SKM-1 treated with dmso at 0.1 percent for 144 hours (cell line): ENCODE results near the gene XPO5.
A peak's percentile ranks its signal among the peaks of the same experiment; 100 is the strongest.

Source experiments
- DNase-seq: peaks from one replicate; lab custom pipeline; 2025; ENCODE audit not compliant: unreplicated experiment; lab: John Stamatoyannopoulos, UW

The XPO5 gene

DNA sequence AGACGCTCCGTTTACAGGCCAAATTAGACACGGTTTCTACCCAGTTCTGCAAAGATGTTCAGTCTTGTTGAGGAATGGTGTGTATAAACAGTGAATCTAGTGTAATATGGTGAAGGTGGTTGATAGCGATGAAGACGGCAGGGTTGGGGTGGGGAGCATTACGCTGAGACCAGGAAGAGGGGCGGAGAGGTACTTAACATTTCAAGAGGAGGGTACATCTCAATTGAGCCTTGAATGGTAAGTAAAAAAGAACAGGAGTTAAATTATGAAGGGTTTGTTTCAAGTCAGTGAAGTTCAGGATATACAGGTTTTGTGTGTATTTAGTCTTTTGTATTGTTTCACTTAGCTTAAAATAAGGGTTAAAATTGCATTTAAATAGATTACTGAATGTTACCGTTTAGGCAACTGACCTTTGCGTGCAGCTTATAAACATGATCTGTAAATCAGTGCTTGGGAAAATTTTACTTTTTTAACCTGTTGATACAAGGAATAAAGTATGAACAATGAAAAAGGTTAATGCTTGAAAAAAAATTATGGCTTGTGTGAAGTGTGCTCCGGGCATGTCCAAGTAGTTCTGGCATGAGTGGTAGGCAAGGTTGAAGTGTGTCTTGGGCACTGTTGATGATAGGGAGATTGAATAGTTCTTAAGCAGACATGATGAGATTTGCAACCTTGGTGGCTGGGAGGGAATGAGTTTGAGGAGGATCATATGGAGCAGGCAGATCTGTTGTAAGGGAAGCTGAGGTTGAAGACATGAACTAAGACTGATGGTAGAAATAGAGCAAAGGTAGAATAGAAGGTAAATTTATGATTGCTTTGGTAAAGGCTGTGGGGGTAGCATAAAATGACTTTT is 58.1 kb downstream of the XPO5 start:
- DNase-seq, result no peak

DNA sequence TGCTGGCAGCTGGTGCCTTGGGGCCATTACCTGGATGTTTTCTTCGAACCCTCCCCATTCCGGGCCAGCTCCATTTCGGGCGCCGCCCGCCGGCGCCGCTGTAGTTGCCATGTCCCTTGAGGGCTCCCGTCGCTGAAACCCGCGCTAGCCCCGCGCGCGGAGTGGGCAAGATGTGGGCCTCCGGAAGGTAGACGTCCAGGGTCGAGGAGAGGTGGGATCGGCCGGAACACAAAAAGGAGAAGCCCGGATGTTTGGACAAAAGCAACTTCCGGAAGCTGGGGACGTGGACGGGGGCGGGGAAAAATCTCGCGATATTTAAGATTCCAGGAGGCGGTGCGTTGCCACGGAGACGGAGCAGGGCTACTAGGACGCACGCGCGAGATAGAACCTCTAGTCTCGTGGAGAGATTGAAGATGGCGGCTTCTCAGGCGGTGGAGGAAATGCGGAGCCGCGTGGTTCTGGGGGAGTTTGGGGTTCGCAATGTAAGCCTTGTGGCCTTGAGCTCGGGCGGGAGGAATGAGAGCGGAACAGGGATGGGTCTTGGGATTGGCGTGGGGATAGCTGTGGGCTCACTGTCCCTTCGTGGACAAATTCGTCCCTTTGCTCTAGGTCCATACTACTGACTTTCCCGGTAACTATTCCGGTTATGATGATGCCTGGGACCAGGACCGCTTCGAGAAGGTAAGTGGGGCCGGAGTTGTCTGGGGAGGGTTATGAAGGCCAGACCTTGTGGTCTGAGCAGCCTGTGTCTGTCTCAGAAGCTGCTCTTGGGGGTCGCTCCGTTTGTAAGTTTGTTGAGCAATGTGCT is 58.9 kb downstream of the XPO5 start, which contains the start of the genes POLR1C and YIPF3:
TSS of gene POLR1C (plus strand) at position 393 of the 808 bp plus-strand sequence. CDS start at position 414, 21 bp downstream.
TSS of gene YIPF3 (minus strand) at position 230 of the 808 bp plus-strand sequence. CDS start at position 111, 119 bp downstream.
- peak; percentile 97 for DNase-seq

DNA sequence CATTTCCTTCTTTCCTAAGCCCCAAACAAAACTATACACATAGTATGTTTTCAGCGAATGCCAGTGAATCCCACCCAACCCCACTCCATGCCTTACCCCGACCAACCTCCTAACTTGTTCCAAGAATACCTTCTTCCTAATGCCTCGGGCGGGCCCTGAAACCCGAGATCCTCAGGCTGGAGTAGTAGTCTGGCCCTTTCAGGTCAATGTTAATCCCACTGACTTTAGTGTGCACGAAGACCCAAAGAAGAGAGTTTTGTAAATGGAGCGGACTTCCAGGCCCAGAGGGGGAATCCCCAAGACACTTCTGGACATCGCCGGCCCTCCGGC is 59.5 kb downstream of the XPO5 start:
- DNase-seq, result no peak

DNA sequence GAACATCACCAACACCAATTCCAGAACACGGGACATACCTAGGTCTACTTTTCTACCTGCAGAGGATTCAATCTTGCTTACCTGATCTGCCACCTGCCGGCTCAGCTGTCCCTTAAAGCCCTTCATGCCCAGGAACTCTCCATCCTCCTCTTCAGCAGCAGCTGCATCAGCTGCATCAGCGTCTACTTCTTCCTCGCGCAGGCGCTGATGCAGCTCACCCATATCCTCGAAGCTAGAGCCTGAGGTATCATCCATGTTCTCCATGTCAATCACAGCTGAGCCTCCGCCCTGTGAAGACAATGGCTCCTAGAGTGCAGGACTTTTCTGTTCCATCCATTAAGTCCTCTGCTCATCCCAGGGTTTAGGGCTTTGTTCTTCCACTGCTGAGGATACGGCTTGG is 60.0 kb downstream of the XPO5 start:
- no peak for DNase-seq

DNA sequence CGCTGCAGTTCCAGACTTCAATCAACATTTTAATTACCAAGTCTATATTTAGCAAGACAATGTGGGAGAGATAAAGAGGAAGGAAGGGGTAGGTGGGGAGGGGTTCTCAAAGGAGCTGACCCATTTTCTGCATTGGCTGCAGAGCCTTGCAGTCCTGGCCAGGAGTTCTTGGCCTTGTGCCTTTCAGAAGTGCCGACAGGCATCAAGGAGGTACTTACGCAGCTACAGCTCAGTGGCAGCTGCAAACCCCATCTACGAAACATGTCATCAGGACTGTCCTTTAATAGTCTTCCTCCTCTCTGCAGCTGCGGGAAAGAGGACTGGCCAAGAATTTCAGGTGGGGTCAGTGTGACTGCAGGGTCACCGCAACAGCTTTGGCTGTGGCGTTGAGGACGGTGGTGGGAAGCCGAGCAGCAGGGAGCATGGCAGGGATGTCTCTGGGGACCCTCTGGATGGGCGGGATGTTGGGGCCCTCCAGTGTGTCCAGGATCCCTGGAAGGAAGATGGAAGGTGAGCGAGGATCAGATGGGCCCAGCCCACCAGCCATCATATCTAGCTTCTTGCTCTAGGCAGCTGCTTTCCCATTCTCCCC is 63.9 kb downstream of the XPO5 start:
- DNase-seq, result no peak

DNA sequence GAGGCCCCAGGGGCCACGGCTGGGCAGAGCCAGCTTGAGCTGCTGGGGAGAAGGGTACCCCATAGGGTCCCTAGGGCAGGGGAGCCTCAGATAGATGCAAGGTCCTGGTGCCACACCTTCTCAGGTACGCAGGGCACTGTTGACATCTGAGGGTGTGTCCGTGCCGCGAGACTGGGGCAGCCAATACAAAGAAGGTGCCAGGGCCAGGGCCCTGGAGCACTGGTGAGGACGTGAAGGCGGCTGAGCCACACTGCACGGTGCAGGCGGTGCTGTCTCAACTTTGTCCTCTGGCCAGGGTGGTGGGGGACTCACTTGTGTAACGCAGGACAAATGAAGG is 65.0 kb downstream of the XPO5 start:
- DNase-seq, result no peak

DNA sequence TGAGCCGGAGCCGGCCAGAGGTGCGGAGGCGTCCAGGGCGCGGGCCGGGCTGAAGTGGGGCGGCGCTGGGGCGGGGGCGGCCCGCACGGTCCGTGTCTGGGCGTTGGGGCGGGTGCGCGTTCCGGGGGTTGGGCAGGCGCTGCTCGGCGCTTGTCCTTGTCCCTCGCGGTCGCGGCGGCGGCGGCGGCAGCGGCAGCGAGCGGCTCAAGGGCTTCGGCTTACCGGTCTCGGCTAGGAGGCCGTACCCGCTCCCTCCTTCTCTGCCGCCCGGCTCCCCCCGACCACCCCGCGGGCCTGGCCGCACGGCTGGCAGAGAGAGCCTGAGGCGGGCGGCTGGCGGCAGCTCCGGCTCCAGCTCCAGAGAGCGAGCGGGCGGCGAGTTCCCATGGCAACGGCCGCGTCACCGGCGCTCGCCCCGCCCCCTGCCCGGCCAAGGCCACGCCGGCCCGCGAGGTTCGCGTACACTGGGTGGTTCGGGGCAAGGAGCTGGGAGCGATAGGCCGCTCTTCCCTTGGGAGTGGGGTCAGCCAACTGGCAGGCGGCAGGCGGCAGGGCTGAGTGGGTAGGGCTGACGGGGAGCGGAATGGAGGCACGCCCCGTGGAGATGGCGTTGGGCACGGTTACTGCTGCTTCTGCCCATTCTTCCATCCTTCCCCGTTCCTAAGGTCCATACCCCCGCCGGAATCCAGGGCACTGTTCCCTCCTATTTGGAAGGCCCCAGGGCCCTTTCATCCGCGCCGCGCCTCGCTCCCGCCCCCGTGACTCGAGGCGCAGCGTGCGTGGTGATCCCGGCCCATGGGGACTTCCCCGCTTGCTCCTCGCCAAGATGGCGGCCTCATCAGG is 65.6 kb downstream of the XPO5 start, which contains the start of gene LRRC73:
TSS of gene LRRC73 (minus strand) at position 363 of the 843 bp plus-strand sequence. CDS start 561 bp downstream, outside the sequence.
- peak; percentile 25 for DNase-seq

DNA sequence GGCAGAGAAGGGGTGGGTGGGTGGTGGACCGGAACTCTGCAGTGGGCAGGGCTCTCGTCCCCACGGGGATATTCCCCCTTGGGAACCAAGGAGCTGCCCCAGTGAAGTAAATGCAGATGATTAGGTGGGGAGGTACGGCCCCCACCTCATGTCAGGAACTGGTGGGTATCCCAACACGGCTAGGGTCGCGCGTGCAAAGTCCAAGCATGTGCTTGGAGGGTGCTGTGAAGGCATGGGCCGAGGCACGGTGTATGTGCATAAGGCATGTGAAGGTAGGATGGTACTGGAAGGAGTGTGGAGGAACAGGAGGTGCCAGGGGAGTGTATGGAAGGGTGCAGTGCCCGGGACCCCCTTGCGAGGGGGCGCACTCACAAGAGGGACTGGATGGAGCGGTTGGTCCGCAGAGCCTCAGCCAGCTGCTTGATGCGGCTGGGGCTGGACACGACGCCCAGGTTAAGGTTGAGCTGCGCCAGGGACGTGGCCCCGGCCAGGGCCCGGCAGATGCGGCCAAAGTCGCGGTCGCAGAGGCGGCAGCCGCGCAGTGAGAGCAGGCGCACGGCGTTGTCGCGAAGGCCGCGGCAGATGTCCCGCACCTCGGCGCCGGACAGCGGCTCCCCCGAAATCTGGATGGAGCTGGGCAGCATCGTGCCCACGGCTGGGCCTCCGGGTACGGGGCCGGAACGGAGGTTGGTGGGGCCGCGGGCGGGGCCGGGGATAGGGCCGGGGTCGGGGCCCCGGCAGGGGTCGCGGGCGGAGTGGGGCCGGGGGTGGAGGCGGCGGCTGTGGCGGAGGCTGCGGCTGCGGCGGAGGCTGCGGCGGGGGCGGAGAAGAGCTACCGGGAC is 66.5 kb downstream of the XPO5 start:
- DNase-seq, result no peak

DNA sequence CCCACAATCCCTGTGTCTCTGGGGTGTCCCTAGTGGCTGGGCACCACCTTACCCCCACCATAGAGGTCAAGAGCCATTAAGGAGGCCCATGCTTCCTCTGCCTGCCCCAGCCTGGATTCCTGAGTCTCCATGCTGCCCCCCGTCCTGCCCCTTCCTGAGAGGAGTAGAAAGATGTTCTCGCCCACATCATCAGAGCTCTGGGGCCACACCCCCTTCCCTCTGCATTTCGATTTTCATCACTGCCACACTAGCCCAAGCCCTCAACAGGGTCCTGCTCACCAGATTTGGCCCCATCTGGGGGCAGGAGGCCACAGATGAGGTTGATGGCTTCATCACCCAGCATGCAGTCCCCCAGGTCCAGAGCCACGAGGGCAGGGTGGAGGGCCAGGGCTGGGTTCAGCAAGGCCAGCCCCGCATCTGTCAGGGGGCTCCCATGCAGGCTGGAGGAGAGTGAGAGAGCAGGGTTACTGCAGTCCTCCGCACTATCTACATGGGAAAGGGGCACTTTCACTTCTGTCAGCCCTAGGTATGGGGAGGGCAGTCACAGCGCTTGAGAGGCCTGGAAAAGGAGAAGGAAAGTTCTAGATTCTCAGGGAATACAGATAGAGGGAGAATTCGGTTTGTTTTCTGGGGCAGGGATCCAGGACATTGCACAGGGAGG is 67.2 kb downstream of the XPO5 start:
- no peak for DNase-seq

DNA sequence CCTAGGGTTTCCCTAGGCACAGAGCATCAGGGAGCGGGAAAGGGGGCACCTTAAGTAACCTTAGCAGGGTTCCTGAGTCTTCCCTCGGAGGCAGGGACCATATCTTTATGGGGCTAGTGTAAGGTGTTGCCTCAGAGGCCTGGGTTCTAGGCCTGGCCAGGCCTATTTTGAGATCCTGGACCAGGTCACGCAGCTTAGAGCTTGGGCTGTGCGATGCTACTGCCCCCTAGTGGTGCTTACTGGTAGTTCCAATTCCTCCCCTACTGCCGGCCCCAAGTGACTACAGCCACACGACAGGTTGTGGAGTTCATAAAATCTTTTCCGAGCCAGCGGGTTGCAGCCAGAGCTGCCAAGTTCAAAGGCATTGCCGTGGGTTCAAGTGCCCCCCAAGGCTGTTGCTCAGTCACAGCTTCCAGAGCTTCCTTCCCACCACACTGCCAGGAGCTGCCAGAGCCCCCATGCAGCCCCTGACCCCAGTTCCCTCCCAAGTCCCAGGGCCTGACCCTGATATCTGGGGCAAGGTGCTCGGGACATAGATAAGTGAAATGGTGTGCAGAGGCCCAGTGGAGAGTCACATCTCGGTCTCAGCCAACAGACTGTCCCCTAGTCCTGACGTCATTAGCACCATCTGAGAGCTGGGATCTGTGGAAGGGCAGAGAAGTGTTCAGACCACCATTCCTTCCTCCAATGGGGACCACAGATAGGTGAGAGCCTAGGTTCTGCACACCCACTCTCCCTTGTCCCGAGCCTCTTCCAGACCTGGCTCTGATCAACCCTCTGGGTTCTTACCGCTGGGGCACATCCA is 69.0 kb downstream of the XPO5 start:
- peak; percentile 65 for DNase-seq

DNA sequence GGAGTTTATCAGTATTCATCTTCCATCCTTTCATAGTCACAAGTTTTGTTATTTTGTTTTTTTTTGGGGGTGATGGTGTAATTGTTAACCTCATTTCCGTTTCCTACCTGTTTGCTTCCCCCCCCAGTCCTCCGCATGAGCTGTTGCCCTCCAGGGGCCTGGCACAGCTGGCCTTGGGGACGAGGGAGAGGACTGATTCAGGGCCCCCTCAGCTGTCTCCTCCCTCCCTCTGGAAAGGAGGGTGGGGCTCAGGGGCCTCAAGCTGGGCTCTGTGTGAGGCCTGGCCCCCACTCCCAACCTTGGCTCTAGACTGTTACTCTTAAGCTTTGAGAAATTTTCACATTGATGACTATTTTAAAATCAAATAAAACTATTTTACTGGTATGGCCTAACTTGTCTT is 69.7 kb downstream of the XPO5 start:
- DNase-seq, result no peak

DNA sequence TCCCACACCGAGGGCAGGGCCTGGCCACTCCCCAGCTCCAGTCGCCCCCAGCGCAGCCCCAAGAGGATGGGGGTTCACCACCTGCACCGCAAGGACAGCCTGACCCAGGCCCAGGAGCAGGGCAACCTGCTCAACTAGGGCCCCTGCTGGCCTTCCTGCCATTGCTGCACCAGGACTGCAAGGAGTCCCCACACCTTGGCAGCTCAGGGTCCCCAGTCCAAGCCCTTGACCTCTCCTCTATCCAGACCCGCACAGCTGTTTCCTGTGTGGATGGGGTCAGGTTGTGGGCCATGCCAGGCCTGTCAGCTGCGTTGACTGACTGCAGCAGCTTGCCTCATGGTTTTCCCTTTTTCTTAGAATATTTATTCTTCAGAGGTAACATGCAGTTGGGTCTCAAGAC is 70.1 kb downstream of the XPO5 start:
- DNase-seq, result no peak

DNA sequence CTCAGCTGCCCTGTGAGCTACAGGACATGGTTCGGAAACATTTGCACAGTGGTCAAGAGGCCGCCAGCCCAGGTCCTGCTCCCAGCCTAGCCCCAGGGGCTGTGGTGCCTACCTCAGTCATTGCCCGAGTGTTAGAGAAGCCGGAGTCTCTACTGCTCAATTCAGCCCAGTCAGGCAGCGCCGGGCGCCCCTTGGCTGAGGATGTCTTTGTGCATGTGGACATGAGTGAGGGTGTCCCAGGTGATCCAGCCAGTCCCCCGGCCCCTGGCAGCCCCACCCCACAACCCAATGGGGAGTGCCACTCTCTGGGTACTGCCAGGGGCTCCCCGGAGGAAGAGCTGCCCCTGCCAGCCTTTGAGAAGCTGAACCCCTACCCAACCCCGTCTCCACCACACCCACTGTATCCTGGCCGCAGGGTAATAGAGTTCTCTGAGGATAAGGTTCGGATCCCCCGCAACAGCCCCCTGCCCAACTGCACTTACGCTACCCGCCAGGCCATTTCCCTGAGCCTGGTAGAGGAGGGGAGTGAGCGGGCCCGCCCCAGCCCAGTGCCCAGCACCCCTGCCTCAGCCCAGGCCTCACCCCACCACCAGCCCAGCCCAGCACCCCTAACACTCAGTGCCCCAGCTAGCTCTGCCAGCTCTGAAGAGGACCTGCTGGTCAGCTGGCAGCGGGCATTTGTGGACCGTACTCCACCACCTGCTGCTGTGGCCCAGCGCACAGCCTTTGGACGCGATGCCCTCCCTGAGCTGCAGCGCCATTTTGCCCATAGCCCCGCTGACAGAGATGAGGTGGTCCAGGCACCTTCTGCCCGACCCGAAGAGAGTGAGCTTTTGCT is 70.9 kb downstream of the XPO5 start:
- no peak for DNase-seq

DNA sequence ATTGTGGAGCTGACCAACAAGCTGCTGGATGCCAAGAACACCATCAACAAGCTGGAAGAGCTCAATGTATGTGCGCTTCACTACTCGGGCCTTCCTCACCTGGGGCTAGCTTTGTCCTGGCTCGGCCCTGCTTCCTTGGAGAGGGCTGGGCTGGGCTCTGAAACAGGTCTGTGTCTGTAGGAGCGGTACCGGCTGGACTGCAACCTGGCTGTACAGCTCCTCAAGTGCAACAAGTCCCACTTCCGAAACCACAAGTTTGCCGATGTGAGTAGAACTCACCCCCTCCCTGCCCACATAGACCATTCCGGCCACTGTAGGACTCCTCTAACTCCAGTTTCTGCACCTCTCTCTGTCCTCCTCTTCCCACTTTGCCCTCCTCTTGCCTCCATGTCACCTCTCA is 72.4 kb downstream of the XPO5 start:
- no peak for DNase-seq

DNA sequence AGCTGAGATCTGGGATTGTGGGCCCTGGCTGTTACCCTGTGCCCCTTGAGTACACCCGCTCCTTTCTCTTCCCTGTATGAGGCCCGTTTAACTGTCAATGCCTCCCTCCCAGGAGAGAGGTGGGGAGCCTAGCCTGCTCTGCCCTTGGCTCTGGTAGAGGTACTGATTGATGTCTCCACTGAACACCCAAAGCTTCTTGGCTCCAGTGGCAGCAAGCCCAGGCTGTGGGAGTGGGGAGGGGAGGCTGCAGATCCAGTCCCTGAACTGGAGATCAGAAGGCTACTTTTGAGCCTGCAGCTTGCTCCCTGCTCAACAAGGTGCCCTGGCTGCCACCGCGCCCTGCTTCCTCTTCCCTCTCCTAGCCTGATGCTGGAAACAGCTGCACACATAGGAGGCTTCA is 73.2 kb downstream of the XPO5 start:
- no peak for DNase-seq

DNA sequence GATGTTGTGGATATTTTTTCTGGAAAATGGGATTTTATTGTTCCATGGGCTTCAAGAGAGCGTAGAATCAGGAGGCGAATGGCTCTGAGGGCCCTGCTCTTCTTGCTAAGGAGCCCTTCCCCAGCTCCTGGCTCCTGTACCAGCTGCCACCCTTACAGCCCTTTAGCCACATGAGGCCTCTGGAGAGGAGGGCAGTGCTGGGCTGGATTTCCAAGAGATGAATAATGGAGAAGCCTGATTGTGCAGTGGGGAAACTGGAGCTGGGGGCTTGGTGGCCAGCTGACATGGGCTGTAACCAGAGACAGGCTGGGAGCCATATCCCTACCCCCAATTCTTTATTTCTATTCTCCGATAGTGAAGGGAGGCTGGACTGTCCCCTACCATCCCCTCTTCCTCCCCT is 74.9 kb downstream of the XPO5 start:
- DNase-seq, result no peak

DNA sequence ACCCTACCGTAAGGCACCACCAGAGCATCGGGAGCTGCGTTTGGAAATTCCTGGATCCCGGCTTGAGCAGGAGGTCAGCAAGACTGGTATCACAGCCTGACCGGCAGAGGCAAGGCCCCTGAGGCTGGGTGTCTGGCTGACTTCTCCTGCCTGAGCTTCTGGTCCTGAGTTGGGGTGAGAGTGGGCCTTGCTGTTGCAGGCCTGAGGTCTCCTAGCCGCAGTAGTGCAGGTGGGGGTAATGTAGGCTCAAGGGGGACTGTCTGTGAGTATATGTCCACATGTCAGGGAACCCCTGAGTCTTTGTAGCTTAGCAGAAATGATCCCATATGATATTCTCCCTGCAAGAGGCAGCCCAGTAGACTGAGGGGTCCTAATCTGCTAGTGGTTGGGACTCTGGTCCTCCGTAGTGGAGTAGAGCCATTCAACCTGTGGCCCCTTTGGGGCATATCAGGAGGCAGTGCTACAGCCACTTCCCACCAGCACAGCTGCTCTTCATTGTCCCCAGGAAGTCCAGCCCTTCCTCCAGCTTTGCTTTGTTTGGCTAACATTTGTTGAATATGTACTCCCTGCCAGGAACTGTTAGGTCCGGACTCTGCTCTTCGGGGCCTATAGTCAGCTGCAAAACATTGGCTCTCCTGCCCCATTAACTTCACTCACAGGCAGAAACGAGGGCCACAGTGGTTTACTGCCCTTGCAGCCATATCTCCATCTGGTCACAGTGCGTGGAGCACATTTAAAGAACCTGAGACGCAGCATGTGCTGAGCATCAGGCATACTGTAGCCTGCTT is 76.6 kb downstream of the XPO5 start:
- no peak for DNase-seq
